B cell (primary cell): Measurements from ENCODE around the gene PSMB8. TPM values are rescaled to one million over a fixed set of nuclear protein-coding genes. Genes with fewer than 3 reads are reported as not detected.

Experiments
- ATAC-seq: fragments of 200-7000 bp; cut with Tn5 transposase; one replicate; pipeline ENCODE4 v1.10.0; 2021; ENCODE audit warnings: low read depth, mild to moderate bottlenecking, moderate number of reproducible peaks, moderate library complexity
- CTCF ChIA-PET: fragments of 350-600 bp; sonication (Branson Sonifier 250); formaldehyde crosslinking; loops from one replicate; lab custom pipeline; 2021; ENCODE audit warnings: antibody characterized with exemption, inconsistent platforms; lab: Charles Lee
- POLR2A ChIA-PET: fragments of 350-600 bp; sonication (Branson Sonifier 250); formaldehyde crosslinking; loops from one replicate; lab custom pipeline; 2021; ENCODE audit warnings: antibody characterized with exemption; lab: Charles Lee
- DNase-seq: peaks from one replicate; pipeline ENCODE4 v3.0.0; 2013
- H2AFZ ChIP-seq: 2 replicates; pipeline ENCODE4 v1.6.1; 2012; ENCODE audit warnings: mild to moderate bottlenecking, low read depth, low read length; ENCODE audit not compliant: insufficient read depth, poor library complexity, severe bottlenecking
- H3K27ac ChIP-seq, 2 donors: 1 replicate in 1 of 2; 2 replicates in 1 of 2; pipeline ENCODE4 v1.5.1; 2012 to 2013; ENCODE audit warnings: low read length in 2 of 2, mild to moderate bottlenecking in 2 of 2, moderate library complexity in 1 of 2
- H3K27me3 ChIP-seq, 4 experiments: fragments of 200-600 bp in 1 of 4; sonication (generic) in 1 of 4; replicated peaks in 1 of 4; 1 replicate in 2 of 4; 2 replicates in 2 of 4; pipeline versions ENCODE4 v1.6.1 to v1.7.0; 2013 to 2016; ENCODE audit warnings: low read length in 3 of 4, mild to moderate bottlenecking in 2 of 4, mixed read lengths in 1 of 4, moderate library complexity in 1 of 4; ENCODE audit not compliant: insufficient read depth in 4 of 4, control insufficient read depth in 3 of 4; ENCODE audit errors: control extremely low read depth in 1 of 4
- H3K36me3 ChIP-seq, 2 experiments: replicated peaks in 1 of 2; 1 replicate in 1 of 2; 2 replicates in 1 of 2; pipeline versions ENCODE4 v1.6.1 to v1.7.1; 2013; ENCODE audit warnings: low read length in 1 of 2; ENCODE audit not compliant: insufficient read depth in 2 of 2, control insufficient read depth in 1 of 2; ENCODE audit errors: control extremely low read depth in 1 of 2, extremely low read depth in 1 of 2
- H3K4me1 ChIP-seq, 2 donors: fragments of 200-600 bp in 1 of 2; sonication (generic) in 1 of 2; 1 replicate in 1 of 2; 2 replicates in 1 of 2; pipeline versions ENCODE4 v1.5.1 to v1.6.1; 2013 to 2017; ENCODE audit warnings: low read length in 2 of 2; ENCODE audit not compliant: control insufficient read depth in 2 of 2, insufficient read depth in 2 of 2
- H3K4me2 ChIP-seq: replicated peaks from 2 replicates; pipeline ENCODE3; 2012; ENCODE audit warnings: mild to moderate bottlenecking, low read depth, low read length; ENCODE audit not compliant: poor library complexity, severe bottlenecking
- H3K4me3 ChIP-seq, 5 experiments: fragments of 200-600 bp in 1 of 5; sonication (generic) in 1 of 5; 1 replicate in 3 of 5; 2 replicates in 2 of 5; pipeline versions ENCODE4 v1.5.1 to v1.7.0; 2011 to 2016; ENCODE audit warnings: low read length in 4 of 5, mild to moderate bottlenecking in 4 of 5, low read depth in 2 of 5, control low read depth in 1 of 5, moderate library complexity in 1 of 5; ENCODE audit not compliant: insufficient read depth in 1 of 5; ENCODE audit errors: control extremely low read depth in 1 of 5, extremely low read depth in 1 of 5
- H3K79me2 ChIP-seq: fragments of 200-600 bp; sonication (generic); one replicate; pipeline ENCODE4 v1.6.0; 2016; ENCODE audit warnings: low read length; ENCODE audit not compliant: control insufficient read depth, insufficient read depth
- H3K9ac ChIP-seq: fragments of 200-600 bp; sonication (generic); 2 replicates; pipeline ENCODE4 v1.6.1; 2017; ENCODE audit warnings: mild to moderate bottlenecking, low read length, moderate library complexity
- H3K9me3 ChIP-seq, 3 donors: one replicate each; pipeline versions ENCODE4 v1.6.1 to v1.7.1; 2013; ENCODE audit warnings: low read length in 2 of 3; ENCODE audit not compliant: control insufficient read depth in 2 of 3, insufficient read depth in 1 of 3; ENCODE audit errors: control extremely low read depth in 1 of 3
- H4K20me1 ChIP-seq: 2 replicates; pipeline ENCODE4 v1.6.0; 2012; ENCODE audit warnings: mild to moderate bottlenecking, low read length; ENCODE audit not compliant: insufficient read depth, control insufficient read depth, poor library complexity, severe bottlenecking
- H3K27ac Mint-ChIP-seq: one replicate; pipeline ENCODE4 v1.8.0; 2021; ENCODE audit warnings: mixed read lengths
- H3K27me3 Mint-ChIP-seq: one replicate; pipeline ENCODE4 v1.8.0; 2021; ENCODE audit warnings: mixed read lengths
- H3K4me1 Mint-ChIP-seq: one replicate; pipeline ENCODE4 v1.8.0; 2021; ENCODE audit warnings: mixed read lengths
- H3K4me3 Mint-ChIP-seq: one replicate; pipeline ENCODE4 v1.8.0; 2021; ENCODE audit warnings: mixed read lengths
- H3K9me3 Mint-ChIP-seq: one replicate; pipeline ENCODE4 v1.8.0; 2022; ENCODE audit warnings: mixed read lengths; ENCODE audit not compliant: insufficient read depth
- CTCF ChIP-seq: fragments of 200-600 bp; IDR thresholded peaks from one replicate; pipeline ENCODE4 v1.8.0; 2022; ENCODE audit warnings: antibody characterized with exemption, mild to moderate bottlenecking
- EZH2 ChIP-seq: IDR thresholded peaks from 2 replicates; pipeline ENCODE4 v1.6.1; 2012; ENCODE audit warnings: borderline replicate concordance, low read depth, mild to moderate bottlenecking, moderate library complexity, low read length; ENCODE audit not compliant: insufficient read depth, poor library complexity, severe bottlenecking
- WGBS: methylation state at CpG from one replicate; pipeline ENCODE4 v1.1.5; 2013; ENCODE audit warnings: missing lambda C conversion rate; ENCODE audit not compliant: insufficient coverage; 5-methylcytosine and 5-hydroxymethylcytosine counted together
- intact Hi-C: fragments of 100-400 bp; cut with micrococcal nuclease; formaldehyde crosslinking; loops from one replicate; pipeline ENCODE4 v1.10.0; 2022
- polyA minus RNA-seq: library from RNA; depleted of rRNA, polyadenylated mRNA; stranded (reverse); fragments of >200 nt; gene quantifications from 2 replicates; pipeline ENCODE4 v1.2.3, GENCODE V29; 2012
- polyA plus RNA-seq: library from polyadenylated mRNA; depleted of rRNA; stranded (reverse); fragments of >200 nt; gene quantifications from 2 replicates; pipeline ENCODE4 v1.2.3, GENCODE V29; 2012
- total RNA-seq, 2 donors: library from RNA; stranded (reverse); fragments of 120-200 nt in 1 of 2; gene quantifications; 1 replicate in 1 of 2; 2 replicates in 1 of 2; pipeline versions ENCODE4 v1.2.3 to v1.2.4, GENCODE V29; 2013 to 2022

PSMB8 gene
- total RNA-seq, result 127 and 129 TPM in 2 replicates
- 222 TPM for total RNA-seq (2013)
- polyA plus RNA-seq, result 256 and 257 TPM in 2 replicates
- 131 and 148 TPM in 2 replicates for polyA minus RNA-seq

GRCh38 chr6:32843979-32844838, at the start of gene PSMB8:
TSS of gene PSMB8 (minus strand) at chr6:32844047. CDS start at chr6:32843996, 51 bp downstream.
- Mint-ChIP-seq H3K4me3 (peak within 1 kb of the TSS; percentile 95), H3K27me3 (no peaks in the 10 kb centered on the region), H3K27ac (peak within 1 kb of the TSS; percentile 99), H3K4me1 (peaks cover 86% of the 10 kb centered on the region), H3K9me3 (no peaks in the 10 kb centered on the region)
- WGBS, result under 1% methylated on average over 33 of the region's 40 CpGs
- intact Hi-C loops, result loop anchor here (1.0 to 5.0 kb wide), 4 partner anchors 10 to 177 kb away; partner anchors contain the start of genes BRD2, HLA-DMB, HLA-DQB1 and PSMB9
- Histone ChIP-seq H2AFZ (peak within 1 kb of the TSS; percentile 64), H3K27me3 (no peaks in the 10 kb centered on the region), H3K79me2 (peaks cover 92% of the 10 kb centered on the region), H3K9ac (peak within 1 kb of the TSS; percentile 96), H3K4me2 (peak within 1 kb of the TSS; percentile 73), H3K9me3 (no peaks in the 10 kb centered on the region), H3K27ac (peak within 1 kb of the TSS; percentile 96 to 97), H4K20me1 (peaks cover 10% of the 10 kb centered on the region), H3K4me1 (peaks cover 72 to 81% of the 10 kb centered on the region in 2 donors), H3K4me3 (peak within 1 kb of the TSS; percentile 88 to 100 (median 95)), H3K36me3 (peaks cover 7 to 67% of the 10 kb centered on the region in 2 experiments)
- TF ChIP-seq EZH2 (no peak), CTCF (no peak)
- DNase-seq, result peak; percentile 99
- ChIA-PET CTCF (interaction anchor here (1.0 to 11.0 kb wide), 11 partner anchors 12 to 140 kb away, joined by 3 to 359 read pairs (median 8); partner anchors contain the start of genes BRD2, HLA-DMA, PSMB9 and TAP1), POLR2A (interaction anchor here (0.5 to 9.7 kb wide), 19 partner anchors 12 to 573 kb away, joined by 3 to 282 read pairs (median 5); partner anchors contain the start of genes BRD2, HLA-DMA, HLA-DMB and HLA-DOB)
- peak; percentile 78 for ATAC-seq
